Measurements from ENCODE around the gene PRDX5. TPM values are rescaled to one million over a fixed set of nuclear protein-coding genes. Genes with fewer than 3 reads are reported as not detected.

Gene PRDX5
- total and polyA plus RNA-seq, 9 of the 15 experiments (the other 6 are each of a cell fraction or from before 2014, with no cell fraction given), result 40.8 to 327 (median 204) TPM

GRCh38 chr11:64358907-64359711 is 41.2 kb downstream of the PRDX5 start, which contains the start of gene RPS6KA4:
Gene RPS6KA4, plus strand, starts transcription at chr11:64359162. Its CDS starts 74 bp downstream, at chr11:64359236.
- H3K79me2 ChIP-seq (ENCODE audit: control insufficient read depth, insufficient read depth, low read length), result peaks cover 24% of the 10 kb centered on the region
- peak; percentile 85 for ATAC-seq
- ChIA-PET POLR2A (interaction anchor here (0.6 to 1.3 kb wide), 4 partner anchors 8 to 294 kb away, joined by 3 to 5 read pairs (median 4); no protein-coding TSS in a partner anchor), CTCF (ENCODE audit: low intra/inter-chr PET ratio) (no interaction called here)
- peaks cover 3% of the 10 kb centered on the region for H3K9me1 ChIP-seq (ENCODE audit: control insufficient read depth, insufficient read depth, low read length)
- peaks cover 34 to 62% of the 10 kb centered on the region in 2 experiments for H3K4me1 ChIP-seq (replicated peaks in 1 of 2; ENCODE audit: control insufficient read depth in 2 of 2, insufficient read depth in 2 of 2, low read length in 2 of 2)
- peak within 1 kb of the TSS; percentile 95 for H2AFZ ChIP-seq (ENCODE audit: low read depth, low read length)
- peak within 1 kb of the TSS; percentile 91 for H3K27ac ChIP-seq (ENCODE audit: extremely low read depth, low read depth, low read length)
- peak within 1 kb of the TSS; percentile 81 for H3K4me3 ChIP-seq
- BruUV-seq (replicated peaks), result TSS peak; percentile 33
- no peaks in the 10 kb centered on the region for H4K20me1 ChIP-seq (replicated peaks; ENCODE audit: control insufficient read depth, insufficient read depth, low read length)
- H3K9ac ChIP-seq (ENCODE audit: insufficient read depth in 1 of 2, low read depth in 2 of 2, low read length in 2 of 2), result peak within 1 kb of the TSS; percentile 88 to 97
- in situ Hi-C loops (cut with MboI), result loop anchor here (5.0 kb wide), 1 partner anchor 298 kb away; no protein-coding TSS in a partner anchor
- H3K36me3 ChIP-seq (ENCODE audit: control insufficient read depth, insufficient read depth, low read length), result peaks cover 40% of the 10 kb centered on the region; the same call in 2 of the 3 replicates
- peak within 1 kb of the TSS; percentile 94 for H3K4me2 ChIP-seq (ENCODE audit: insufficient read depth, low read length)
- H3K9me3 ChIP-seq (replicated peaks; ENCODE audit: control insufficient read depth, insufficient read depth, low read depth, low read length), result no peaks in the 10 kb centered on the region
- WGBS (ENCODE audit: insufficient coverage, low coverage, missing lambda C conversion rate), result 1% methylated on average over 41 of the region's 70 CpGs
- intact Hi-C loops (cut with micrococcal nuclease), result loop anchor here (5.0 kb wide), 7 partner anchors 48 to 288 kb away; partner anchors contain the start of genes FERMT3 and STIP1
- no peak for FAIRE-seq
- no peaks in the 10 kb centered on the region for H3K27me3 ChIP-seq (ENCODE audit: control insufficient read depth in 2 of 2, insufficient read depth in 2 of 2, low read length in 2 of 2)
- DNase-seq (ENCODE audit: extremely low read depth in 1 of 4, low spot score in 3 of 4), result peak; percentile 80 to 92 (median 90)
- TF ChIP-seq ZKSCAN1 (IDR thresholded peaks at IDR 0.05; ENCODE audit: low read depth, low read length), result 0 out of 2 replicates have a peak, but pooled peaks have one; percentile 17
- TF ChIP-seq ZNF124 (CRISPR knock-in tag; IDR thresholded peaks at IDR 0.05), result no peak
- no peak for TF ChIP-seq ZNF347 (CRISPR knock-in tag; IDR thresholded peaks at IDR 0.05; ENCODE audit: low read depth)
- TF ChIP-seq GABPB1 (CRISPR knock-in tag; IDR thresholded peaks at IDR 0.05), result 0 out of 2 replicates have a peak, but pooled peaks have one; percentile 22
- peak; percentile 17; the same call in 1 of the 2 replicates for TF ChIP-seq ERF (CRISPR knock-in tag; IDR thresholded peaks at IDR 0.05)
- TF ChIP-seq MNT (conservative IDR thresholded peaks at IDR 0.05), result peak in 1 of 2 experiments; percentile 51; a peak in 1 of 4 replicates
- no peak for TF ChIP-seq E2F4 (CRISPR knock-in tag; IDR thresholded peaks at IDR 0.05; ENCODE audit: low read depth)
- peak; percentile 71 for TF ChIP-seq POLR2A (conservative IDR thresholded peaks at IDR 0.05)
- no peak for TF ChIP-seq ZNF224 (CRISPR knock-in tag; IDR thresholded peaks at IDR 0.05)
- no peak for TF ChIP-seq SRF (CRISPR knock-in tag; IDR thresholded peaks at IDR 0.05)
- TF ChIP-seq MED1 (CRISPR knock-in tag; IDR thresholded peaks at IDR 0.05; ENCODE audit: borderline replicate concordance), result no peak
- TF ChIP-seq TCFL5 (CRISPR knock-in tag; conservative IDR thresholded peaks at IDR 0.05), result no peak
- 0 out of 2 replicates have a peak, but pooled peaks have one; percentile 10 for TF ChIP-seq EGR1 (conservative IDR thresholded peaks at IDR 0.05)
- peak; percentile 93 for TF ChIP-seq POLR2G (IDR thresholded peaks at IDR 0.05; ENCODE audit: low read depth, low read length)
- no peak for TF ChIP-seq NR2C2 (CRISPR knock-in tag; IDR thresholded peaks at IDR 0.05)
- 0 out of 2 replicates have a peak, but pooled peaks have one; percentile 35 for TF ChIP-seq NR2C2 (tag; IDR thresholded peaks at IDR 0.05)
- TF ChIP-seq MAX (CRISPR knock-in tag; IDR thresholded peaks at IDR 0.05), result peak; percentile 74
- no peak for TF ChIP-seq CBX8 (IDR thresholded peaks at IDR 0.05; ENCODE audit: borderline replicate concordance, extremely low read depth, low read depth, low read length, poor library complexity, severe bottlenecking)
- 0 out of 2 replicates have a peak, but pooled peaks have one; percentile 1 for TF ChIP-seq NFRKB (IDR thresholded peaks at IDR 0.05; ENCODE audit: low read depth)
